HG02852 (cell line): ENCODE data around the gene UNC5A.

Source experiments
- ATAC-seq: cut with Tn5 transposase; IDR thresholded peaks from one replicate; pipeline ENCODE4 v1.9.1; 2021; ENCODE audit warnings: mild to moderate bottlenecking, moderate library complexity; ENCODE audit not compliant: unreplicated experiment

Gene UNC5A

DNA sequence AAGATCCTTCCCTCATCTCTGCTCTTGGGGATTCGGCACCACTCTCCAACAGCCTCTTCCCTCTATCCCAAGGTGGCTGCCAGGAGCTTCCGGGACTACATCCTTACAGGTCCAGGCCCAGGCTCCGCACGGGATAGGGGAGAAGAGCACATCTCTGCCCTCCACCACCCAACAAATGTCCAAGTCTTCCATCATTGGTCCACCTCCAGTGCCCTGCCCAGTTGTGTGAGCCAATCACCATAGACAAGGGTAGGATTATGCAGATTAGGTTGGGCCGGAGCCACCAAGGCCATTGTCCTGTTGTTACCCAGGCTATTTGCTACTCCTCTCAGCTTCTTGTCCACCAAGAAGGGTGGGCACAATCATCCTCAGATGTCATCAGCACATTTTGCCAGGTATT, 9.1 kb downstream of the UNC5A start:
- ATAC-seq = no peak

DNA sequence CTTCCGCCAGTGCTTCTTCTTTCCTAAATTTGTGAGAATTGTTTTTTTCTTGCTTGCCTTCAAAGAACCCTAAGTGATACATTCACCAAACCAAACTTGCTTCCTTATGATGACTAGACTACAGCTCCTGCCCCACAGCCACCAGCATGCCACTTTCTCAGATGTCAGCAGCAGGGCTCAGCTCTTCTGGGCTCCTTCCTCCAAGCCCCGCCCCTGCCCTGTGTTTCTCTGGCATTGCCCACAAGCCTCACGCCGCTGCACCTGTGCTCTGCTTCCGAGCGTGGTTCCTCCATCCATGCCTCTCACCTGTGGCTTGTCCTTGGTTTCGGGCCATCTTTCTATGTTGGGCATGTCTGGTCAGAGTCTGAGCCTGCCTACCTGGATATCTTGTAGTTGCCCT, 10.6 kb downstream of the UNC5A start:
- ATAC-seq = no peak

DNA sequence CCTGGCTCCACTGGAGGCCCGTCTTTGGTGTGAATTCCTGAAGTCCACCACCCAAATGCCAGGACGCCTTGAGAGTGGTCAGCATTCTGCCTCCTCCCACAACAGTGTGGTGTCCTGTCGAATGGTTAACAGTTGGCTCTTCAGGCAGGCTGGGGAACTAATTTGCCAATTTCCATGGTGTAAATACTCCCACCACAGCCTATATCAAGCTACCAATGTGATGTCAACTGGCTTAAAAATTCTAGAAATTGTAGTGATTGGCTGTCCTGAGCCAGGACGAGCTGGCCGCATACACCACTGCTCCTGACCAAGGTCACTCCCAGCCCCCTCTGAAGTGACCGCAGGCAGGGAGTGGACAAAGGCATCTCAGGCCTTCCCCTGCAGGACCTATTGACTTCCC, 11.1 kb downstream of the UNC5A start:
- ATAC-seq = no peak

DNA sequence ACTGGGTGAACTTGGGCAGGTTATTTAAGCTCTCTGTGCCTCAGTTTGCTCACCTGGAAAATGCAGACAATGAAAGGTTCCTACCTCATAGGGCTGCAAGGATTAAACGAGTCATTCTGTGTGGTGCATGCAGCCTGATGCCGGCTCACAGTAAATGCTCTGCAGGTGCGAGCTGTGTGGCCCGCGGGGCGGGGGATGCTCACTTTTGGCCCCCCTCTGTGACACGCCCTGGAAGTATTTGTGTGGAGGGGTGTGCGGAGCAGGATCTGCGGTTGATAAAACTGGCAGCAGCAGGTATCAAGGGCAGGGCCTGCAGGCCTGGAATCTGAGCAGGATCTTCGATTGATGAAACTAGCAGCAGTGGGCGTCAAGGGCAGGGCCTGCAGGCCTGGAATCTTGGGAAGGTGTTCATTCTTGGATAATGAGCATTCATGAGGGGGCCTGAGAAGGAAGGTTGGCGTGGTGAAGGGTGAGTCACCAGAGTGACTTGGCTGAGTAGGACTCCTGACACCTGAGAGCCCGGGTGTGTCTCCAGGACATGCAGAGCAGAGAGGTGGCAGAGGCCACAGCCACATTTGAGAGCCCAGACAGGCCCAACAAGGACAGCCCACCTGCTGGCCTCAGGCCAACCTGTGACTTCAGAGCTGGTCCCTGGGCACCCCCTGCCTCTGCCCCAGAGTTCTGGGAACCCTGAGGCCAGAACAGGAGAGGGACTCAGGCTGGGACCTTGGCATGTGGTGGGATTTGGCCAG, 11.9 kb downstream of the UNC5A start:
- ATAC-seq = no peak

DNA sequence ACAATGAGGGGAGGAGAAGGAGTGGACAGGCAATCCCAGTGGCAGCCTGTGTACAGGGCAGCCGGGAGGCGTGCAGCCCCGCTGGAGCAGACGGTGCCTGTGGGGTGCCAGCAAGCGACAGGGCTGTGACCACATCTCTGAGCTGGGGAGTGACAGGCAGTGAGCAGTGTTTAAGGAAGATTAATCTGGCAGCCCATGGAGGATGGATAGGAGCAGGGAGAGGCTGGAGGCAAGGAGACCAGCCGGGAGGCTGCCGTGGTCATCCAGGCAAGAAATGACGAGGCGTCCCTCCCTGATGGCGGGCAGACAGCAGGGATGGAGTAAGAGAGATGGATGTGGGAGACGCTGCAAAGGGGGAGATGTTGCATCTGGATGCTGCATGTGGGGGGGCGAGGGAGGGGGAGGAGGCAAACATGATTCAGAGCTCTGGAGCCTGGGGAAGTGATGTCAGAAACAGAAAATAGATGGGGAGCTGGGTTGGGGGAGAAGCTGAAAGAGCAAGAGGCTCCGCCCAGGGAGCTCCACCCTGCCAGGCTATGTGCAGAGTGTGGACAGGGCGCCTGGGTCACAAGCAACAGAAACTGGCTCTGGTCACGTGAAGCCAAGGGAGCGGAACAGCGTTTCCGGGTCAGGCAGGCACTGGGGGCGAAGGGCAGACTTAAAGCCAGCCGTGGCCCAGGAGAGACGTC, 12.6 kb downstream of the UNC5A start:
- ATAC-seq = no peak

DNA sequence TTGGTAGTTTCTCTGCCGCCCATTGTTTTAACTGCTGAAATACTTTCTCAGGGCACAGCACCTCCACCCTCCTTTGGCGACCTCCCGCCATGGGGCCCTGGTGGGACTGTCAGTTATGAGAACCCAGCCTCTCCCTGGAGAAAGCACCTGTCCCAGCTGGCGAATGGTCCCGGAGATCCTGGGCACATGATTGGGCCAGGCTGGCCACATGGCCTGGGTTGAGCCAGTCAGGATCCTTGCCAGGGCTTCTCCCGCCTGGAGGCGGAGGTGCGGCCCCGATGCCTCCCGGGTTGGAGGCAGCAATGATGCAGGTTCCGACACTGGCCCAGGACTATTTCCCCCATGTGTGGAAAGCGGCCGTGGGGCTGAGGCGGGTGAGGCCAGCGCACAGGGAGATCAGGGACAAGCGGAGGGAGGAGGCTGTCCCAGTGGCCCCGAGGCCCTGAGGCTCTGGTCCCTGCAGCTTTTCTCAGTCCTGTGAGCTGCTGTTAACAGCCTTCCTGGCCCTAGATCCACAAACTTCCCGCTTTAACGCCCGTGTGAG, 13.6 kb downstream of the UNC5A start:
- no peak for ATAC-seq

DNA sequence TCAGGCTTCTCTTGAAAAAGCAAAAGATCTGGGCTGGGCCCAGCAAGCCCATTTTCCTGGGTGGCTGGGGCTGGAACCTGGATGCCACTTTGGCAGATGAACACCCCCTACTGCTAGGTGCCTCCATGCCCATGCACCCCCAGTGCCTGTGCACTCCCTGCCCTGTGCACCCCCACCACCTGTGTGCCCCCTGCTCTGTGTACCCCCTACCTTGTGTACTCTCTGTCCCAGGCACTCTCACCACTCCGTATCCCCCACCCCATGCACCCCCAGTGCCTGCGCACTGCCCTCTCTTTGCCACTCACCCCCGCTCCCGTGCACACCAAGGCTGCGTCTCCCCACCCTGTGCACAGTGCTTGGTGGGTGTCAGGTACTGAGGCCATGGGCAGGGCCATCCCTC, 14.2 kb downstream of the UNC5A start:
- no peak for ATAC-seq

DNA sequence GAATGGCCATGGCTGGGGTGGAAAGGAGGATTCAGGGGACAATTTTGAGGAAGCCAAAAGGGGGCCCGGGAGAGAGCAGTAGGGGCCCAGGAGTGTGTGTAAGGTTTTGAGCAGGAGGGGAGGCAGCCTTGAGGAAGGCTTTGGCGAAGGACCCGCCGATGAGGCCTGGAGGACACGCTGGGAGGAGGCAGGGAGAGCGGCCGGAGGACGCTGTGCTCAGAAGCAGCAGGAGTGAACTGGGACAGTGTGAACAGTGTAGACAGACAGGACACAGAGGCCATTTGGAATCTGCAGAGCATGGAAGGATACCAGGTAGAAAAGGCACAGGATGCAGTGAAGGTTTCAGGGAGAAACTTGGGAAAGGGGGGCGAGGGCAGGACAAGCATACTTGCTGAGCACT, 14.9 kb downstream of the UNC5A start:
- no peak for ATAC-seq

DNA sequence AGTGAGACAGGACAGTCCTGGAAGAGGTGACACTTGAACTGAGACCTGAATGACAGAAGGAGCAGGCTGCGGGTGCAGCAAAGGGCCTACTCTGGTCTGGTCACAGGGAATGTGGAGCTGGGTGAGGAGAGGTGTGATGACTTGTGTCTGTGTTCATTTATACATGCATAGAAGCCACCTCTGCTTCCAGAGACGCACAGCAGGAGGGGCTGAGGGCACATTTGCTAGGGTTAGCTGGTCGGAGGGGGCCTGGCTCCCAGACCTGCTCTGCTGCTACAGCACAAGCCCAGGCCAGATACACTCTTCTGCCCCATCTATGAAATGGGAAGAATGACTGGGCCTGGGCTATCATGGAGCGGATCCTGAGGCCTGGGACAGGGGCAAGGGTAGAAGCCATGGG, 15.6 kb downstream of the UNC5A start:
- ATAC-seq = no peak

DNA sequence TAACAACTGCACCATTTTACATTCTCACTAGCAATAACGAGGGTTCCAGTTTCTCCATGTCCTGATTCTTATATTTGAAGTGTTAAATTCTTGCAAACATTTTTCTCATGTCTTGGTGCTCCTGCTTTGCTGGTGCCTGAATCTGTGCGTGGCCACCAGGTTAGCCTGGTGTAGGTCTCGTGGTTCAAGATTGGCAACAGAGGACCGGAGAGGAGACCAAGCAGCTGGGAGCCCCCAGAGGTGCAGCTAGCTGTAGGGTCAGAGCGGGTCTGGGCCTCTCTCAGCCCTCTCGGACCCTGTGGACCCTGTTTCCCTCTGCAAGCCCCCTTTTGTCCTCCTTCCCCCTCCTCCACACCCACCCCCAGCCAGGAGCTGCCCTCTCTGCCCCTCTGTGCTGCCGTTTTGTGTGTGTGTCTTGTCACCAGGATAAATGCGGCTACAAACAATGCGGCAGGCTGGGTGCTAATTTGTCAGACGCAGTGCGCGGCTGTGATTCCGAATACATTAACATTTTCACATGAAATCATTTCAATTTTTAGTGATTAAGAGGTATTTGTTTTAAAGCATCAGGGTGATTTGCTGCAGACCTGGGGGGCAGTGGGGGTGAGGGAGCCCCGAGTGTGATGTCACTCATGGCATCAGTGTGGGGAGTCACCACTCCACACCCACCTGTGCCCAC, 17.5 kb downstream of the UNC5A start:
- no peak for ATAC-seq

DNA sequence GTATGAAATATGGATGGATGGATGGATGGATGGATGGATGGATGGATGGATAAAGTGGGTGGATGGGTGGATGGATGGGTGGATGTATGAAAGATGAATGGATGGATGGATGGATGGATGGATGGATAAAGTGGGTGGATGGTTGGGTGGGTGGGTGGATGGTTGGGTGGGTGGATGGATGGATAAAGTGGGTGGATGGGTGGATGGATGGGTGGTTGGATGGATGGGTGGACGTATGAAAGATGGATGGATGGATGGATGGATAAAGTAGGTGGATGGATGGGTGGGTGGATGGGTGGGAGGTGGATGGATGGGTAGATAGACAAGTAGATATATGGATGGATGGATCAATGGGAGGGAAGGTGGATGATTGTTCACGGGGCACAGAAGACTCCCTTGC, 19.0 kb downstream of the UNC5A start:
- no peak for ATAC-seq

DNA sequence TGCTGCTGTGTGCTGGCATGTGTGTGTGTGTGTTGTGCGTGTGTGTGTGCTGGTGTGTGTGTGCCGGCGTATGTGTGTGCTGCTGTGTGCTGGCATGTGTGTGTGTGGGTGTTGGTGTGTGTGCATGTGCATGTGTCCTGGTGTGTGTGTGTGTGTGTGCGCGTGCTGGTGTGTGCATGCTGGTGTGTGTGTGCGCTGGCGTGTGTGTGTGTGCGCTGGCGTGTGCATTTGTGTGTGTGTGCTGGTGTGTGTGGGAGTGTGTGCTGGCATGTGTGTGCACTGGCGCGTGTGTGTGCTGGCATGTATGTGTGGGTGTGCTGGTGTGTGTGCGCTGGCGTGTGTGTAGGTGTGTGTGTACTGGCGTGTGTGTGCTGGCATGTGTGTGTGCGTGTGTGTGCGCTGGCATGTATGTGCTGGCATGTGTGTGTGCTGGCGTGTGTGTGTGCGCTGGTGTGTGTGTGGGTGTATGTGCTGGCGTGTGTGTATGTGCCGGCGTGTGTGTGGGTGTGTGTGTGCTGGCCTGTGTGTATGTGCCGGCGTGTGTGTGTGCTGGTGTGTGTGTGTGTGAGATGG, 20.1 kb downstream of the UNC5A start:
- ATAC-seq = no peak

DNA sequence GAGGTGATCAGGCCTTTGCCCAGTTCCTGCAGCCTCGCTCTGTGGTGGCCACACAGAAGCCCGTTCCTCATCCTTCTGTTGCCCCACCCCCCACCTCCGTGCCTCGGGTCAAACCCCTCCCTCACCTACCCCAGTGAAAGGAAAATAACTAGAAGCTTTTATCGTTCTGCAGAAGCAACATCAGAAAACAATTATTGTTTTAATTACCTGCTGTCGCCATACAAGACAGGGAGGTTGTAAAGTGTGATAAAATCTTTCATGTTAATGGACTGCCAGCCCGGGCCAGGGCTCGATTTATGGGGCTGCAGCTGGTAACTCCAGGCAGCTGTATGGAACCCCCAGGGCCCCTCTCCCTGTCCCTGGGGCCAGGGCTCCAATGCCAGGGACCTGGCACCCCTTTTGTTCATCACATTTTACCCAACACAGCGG, 20.6 kb downstream of the UNC5A start:
- ATAC-seq = no peak

DNA sequence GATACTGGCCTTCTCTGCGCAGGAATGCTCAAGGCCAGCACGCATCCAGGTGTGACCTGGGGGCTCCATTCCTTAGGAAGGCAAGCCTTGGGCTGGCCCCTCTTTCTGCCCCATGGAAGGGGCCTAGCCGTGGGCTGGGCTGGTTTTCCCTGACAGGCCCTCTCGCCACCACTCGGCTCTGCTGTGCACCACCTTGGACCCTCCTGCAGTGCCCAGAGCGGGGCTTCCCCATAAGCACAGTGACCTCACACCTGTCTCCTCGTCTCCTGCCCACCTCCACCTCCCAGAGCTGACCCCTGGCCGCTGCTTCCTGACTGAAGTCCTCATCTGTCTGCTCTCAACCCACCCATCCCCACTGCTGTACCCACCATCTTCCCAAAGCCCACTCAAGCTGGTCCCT, 21.1 kb downstream of the UNC5A start:
- ATAC-seq = no peak

DNA sequence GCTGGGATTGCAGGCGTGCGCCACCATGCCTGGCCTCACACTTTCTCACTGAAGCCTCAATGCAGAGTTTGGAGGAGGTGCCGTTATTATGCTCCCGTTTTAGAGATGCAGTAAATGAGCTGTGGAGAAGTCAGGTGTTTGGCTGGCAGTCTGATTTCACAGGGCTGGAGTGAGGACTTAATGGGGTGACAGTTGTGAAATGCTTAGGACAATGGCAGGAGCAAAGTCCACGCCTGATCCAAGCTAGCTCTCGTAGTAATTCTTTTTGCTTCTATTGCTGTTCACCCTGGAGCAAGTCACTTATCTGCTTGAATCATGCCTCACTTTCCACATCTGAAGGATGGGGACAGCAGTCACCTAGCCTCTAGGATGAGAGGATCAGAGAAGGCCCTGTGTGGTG, 21.8 kb downstream of the UNC5A start:
- ATAC-seq = no peak

DNA sequence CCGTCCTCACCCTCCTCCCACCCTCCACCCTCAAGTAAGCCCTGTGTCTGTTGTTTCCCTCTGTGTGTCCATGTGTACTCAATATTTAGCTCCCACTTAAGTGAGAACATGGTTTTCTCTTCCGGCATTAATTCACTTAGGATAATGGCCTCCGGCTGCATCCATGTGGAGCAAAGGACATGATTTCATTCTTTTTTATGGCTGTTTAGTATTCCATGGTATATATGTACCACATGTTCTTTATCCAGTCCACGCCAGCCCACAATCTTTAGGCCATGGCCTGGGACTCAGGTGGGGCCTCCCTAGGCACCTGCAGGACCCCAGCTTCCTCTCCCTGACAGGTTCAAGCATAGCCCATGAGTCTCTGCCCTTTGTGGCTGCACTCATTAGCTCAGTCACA, 22.9 kb downstream of the UNC5A start:
- no peak for ATAC-seq

DNA sequence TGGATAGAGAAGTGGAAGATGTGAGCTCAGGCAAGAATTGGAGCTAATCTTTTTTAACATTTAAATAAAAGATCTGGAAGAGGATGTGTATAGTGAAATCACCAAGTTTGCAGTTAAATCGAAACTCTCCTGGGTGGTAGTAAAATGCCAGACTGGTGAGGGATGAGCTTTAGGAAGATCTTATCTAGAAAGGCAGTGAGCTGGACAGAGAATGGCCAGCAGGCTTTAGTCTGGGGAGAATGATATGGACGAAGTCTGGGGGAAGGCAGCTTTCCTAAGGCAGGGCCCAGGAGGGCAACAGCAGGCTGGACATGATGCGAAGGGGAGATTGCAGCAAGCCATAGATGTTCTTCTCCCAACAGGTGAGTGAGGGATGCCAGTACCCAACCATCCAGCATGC, 25.6 kb downstream of the UNC5A start:
- no peak for ATAC-seq

DNA sequence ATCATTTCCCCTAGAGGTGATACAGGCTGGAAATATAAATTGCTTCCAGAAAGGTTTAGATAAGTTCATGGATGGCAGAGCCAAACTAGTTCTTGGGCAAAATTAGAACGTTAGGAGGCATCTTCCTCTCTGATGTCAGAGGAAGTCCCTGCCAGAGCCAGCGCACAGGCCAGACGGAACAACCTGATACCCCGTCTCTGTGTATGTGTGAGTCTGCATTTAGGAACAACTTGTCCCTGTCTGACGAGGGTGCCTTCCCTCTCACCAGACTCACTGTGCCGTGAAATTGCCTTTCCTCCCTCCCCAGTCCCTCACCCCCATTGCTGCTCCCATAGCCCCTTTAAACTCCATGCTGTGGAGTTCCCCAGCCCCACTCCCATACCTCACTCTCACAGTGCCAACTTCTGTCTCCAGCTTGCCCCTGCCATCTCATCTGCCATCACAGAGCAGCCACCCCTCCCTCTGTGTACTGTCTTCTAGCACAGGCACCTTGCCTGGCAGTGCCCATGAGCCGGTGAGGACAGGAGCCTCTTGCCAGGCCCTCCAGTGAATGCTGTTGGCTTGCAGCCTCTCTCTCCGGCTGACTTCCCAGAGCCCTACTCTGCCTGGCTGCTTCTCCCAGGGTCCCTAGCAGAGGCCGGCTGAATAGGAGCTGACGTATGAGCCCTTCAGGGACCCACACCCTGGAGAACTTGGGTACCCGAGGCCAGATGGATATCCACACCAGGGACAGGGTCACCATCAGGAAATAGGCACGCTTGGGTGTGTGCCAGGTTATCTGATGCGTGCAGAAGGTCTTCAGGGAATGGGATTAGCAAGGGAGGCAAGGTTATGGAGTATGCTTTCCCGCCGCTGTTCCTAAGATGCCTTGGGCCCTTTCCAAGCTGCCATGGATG, 26.7 kb downstream of the UNC5A start:
- ATAC-seq = no peak

DNA sequence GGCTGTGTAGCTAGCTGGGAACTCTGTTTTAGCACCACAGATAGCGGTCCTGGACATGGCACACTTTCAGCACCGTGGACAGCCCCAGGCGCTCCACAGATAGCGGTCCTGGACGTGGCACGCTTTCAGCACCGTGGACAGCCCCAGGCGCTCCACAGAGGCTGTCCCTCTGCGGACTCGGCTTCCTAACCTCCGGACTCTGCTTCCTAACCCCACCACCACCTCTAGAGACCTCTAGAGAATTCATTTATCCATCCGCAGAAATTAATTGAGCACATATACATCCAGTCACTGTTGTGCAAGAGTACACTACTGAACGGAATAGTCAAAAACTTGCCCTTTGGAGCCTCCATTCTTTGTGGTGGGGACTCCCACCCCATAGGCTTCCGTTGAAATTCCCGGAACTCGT, 27.4 kb downstream of the UNC5A start:
- ATAC-seq = no peak

DNA sequence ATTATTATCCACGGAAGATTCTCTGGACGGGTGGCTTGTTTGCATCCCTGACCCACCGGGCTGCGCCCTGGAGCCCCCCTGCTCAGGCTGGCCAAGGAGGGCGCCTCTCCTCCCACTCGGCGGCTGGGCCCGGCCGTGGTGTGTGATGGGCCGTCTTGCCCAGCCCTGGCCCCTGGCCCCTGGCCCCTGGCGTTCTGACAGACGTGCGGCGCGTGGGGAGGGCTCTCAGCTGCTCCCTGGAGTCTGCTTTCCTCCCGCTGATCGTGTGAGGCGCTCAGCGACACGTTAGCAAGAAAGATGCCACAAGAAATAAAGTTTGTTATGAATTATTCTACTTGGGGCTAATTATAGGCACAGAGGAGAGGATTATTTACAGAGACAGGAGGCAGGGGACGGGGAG, 33.3 kb downstream of the UNC5A start:
- ATAC-seq = no peak

DNA sequence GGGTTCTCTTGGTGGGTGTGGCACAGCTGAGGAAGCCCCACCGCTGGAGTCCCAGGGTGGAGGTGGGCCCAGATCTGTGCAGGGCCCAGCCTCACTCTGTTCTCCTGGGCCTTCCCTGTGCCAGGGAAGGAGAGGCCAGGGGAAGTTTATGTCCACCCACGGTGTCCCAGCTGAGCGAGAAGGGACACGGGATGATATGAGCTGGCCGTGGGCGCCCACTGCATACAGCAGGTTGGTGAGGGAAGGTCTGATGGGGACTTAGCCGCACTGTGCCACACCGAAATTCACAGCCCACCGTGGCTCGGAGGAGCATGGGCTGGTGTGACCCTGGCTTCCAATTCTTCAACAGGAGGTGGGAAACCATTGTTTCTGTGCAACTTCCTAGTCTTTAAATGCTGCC, 33.9 kb downstream of the UNC5A start:
- ATAC-seq = no peak
